Measurements from ENCODE around the gene TOX3. TPM values are rescaled to one million over a fixed set of nuclear protein-coding genes. Genes with fewer than 3 reads are reported as not detected.
A peak's percentile ranks its signal among the peaks of the same experiment; 100 is the strongest.

Gene TOX3
- total and polyA plus RNA-seq, 2 of the 13 experiments (the other 11 are each of a cell fraction or from before 2014, with no cell fraction given): 14.5 to 98.6 TPM

DNA sequence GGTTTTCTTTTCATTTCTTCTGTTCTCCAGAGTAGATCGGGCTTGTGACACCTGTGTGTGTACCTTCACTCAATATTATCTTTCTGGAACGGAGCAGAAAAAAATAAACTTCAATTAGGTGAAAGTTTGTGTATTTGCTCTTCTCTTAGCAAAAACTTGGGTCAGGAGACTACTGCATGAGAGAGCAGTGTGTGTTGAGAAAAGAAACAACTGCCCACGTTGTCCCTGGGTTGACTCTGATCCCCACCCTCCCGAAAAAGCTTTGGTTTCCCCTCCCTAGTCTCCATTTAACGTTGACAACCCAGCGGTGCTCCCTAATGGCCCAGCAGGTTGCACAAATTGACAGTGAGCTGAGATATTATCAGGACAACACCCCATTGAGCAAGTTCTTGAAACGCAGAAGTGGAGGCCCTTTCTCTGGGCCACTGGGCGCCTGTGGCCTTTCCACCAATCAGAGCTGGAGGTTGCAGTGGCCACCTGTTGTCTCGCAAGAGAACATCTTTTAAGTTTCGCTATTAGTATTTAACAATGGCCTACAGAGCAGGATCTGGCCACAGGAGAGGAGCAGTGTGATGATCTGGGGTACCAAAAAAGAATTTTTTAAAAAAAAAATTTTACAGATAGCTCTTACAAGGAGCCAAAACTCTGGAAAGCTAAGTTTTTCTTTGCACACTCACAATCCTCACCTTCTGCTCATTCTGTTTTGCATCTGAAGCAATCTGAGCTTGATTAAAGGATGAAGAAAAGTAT, 1.5 kb upstream of the TOX3 start (continued):
- TF ChIP-seq, protein P1, sequence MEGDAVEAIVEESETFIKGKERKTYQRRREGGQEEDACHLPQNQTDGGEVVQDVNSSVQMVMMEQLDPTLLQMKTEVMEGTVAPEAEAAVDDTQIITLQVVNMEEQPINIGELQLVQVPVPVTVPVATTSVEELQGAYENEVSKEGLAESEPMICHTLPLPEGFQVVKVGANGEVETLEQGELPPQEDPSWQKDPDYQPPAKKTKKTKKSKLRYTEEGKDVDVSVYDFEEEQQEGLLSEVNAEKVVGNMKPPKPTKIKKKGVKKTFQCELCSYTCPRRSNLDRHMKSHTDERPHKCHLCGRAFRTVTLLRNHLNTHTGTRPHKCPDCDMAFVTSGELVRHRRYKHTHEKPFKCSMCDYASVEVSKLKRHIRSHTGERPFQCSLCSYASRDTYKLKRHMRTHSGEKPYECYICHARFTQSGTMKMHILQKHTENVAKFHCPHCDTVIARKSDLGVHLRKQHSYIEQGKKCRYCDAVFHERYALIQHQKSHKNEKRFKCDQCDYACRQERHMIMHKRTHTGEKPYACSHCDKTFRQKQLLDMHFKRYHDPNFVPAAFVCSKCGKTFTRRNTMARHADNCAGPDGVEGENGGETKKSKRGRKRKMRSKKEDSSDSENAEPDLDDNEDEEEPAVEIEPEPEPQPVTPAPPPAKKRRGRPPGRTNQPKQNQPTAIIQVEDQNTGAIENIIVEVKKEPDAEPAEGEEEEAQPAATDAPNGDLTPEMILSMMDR (CRISPR knock-in tag; IDR thresholded peaks at IDR 0.05): peak; percentile 14; the same call in 1 of the 2 replicates
- TF ChIP-seq, protein P2, sequence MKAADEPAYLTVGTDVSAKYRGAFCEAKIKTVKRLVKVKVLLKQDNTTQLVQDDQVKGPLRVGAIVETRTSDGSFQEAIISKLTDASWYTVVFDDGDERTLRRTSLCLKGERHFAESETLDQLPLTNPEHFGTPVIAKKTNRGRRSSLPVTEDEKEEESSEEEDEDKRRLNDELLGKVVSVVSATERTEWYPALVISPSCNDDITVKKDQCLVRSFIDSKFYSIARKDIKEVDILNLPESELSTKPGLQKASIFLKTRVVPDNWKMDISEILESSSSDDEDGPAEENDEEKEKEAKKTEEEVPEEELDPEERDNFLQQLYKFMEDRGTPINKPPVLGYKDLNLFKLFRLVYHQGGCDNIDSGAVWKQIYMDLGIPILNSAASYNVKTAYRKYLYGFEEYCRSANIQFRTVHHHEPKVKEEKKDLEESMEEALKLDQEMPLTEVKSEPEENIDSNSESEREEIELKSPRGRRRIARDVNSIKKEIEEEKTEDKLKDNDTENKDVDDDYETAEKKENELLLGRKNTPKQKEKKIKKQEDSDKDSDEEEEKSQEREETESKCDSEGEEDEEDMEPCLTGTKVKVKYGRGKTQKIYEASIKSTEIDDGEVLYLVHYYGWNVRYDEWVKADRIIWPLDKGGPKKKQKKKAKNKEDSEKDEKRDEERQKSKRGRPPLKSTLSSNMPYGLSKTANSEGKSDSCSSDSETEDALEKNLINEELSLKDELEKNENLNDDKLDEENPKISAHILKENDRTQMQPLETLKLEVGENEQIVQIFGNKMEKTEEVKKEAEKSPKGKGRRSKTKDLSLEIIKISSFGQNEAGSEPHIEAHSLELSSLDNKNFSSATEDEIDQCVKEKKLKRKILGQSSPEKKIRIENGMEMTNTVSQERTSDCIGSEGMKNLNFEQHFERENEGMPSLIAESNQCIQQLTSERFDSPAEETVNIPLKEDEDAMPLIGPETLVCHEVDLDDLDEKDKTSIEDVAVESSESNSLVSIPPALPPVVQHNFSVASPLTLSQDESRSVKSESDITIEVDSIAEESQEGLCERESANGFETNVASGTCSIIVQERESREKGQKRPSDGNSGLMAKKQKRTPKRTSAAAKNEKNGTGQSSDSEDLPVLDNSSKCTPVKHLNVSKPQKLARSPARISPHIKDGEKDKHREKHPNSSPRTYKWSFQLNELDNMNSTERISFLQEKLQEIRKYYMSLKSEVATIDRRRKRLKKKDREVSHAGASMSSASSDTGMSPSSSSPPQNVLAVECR (CRISPR knock-in tag; IDR thresholded peaks at IDR 0.05; ENCODE audit: borderline replicate concordance): no peak; the same call in 1 of the 2 replicates
- TF ChIP-seq ZSCAN9 (CRISPR knock-in tag; IDR thresholded peaks at IDR 0.05; ENCODE audit: borderline replicate concordance): no peak; the same call in 1 of the 2 replicates
- no peak for TF ChIP-seq TEAD2 (CRISPR knock-in tag; IDR thresholded peaks at IDR 0.05)
- no peak for TF ChIP-seq ZNF124 (CRISPR knock-in tag; IDR thresholded peaks at IDR 0.05)
- TF ChIP-seq, protein P3, sequence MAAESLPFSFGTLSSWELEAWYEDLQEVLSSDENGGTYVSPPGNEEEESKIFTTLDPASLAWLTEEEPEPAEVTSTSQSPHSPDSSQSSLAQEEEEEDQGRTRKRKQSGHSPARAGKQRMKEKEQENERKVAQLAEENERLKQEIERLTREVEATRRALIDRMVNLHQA (CRISPR knock-in tag; IDR thresholded peaks at IDR 0.05): no peak
- TF ChIP-seq, protein P4, sequence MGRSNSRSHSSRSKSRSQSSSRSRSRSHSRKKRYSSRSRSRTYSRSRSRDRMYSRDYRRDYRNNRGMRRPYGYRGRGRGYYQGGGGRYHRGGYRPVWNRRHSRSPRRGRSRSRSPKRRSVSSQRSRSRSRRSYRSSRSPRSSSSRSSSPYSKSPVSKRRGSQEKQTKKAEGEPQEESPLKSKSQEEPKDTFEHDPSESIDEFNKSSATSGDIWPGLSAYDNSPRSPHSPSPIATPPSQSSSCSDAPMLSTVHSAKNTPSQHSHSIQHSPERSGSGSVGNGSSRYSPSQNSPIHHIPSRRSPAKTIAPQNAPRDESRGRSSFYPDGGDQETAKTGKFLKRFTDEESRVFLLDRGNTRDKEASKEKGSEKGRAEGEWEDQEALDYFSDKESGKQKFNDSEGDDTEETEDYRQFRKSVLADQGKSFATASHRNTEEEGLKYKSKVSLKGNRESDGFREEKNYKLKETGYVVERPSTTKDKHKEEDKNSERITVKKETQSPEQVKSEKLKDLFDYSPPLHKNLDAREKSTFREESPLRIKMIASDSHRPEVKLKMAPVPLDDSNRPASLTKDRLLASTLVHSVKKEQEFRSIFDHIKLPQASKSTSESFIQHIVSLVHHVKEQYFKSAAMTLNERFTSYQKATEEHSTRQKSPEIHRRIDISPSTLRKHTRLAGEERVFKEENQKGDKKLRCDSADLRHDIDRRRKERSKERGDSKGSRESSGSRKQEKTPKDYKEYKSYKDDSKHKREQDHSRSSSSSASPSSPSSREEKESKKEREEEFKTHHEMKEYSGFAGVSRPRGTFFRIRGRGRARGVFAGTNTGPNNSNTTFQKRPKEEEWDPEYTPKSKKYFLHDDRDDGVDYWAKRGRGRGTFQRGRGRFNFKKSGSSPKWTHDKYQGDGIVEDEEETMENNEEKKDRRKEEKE (IDR thresholded peaks at IDR 0.05): no peak
- TF ChIP-seq NPAS2 (CRISPR knock-in tag; IDR thresholded peaks at IDR 0.05; ENCODE audit: borderline replicate concordance): no peak
- no peak for TF ChIP-seq SNRNP70 (IDR thresholded peaks at IDR 0.05; ENCODE audit: low read depth, low read length)
- peak; percentile 15; the same call in 1 of the 2 replicates for TF ChIP-seq TBX2 (CRISPR knock-in tag; IDR thresholded peaks at IDR 0.05; ENCODE audit: borderline replicate concordance)
- TF ChIP-seq ZC3H4 (CRISPR knock-in tag; IDR thresholded peaks at IDR 0.05; ENCODE audit: borderline replicate concordance): no peak
- TF ChIP-seq, protein P5, sequence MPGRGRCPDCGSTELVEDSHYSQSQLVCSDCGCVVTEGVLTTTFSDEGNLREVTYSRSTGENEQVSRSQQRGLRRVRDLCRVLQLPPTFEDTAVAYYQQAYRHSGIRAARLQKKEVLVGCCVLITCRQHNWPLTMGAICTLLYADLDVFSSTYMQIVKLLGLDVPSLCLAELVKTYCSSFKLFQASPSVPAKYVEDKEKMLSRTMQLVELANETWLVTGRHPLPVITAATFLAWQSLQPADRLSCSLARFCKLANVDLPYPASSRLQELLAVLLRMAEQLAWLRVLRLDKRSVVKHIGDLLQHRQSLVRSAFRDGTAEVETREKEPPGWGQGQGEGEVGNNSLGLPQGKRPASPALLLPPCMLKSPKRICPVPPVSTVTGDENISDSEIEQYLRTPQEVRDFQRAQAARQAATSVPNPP (CRISPR knock-in tag; IDR thresholded peaks at IDR 0.05): no peak
- TF ChIP-seq TFAP4 (IDR thresholded peaks at IDR 0.05; ENCODE audit: borderline replicate concordance, low read depth): no peak; the same call in 1 of the 2 replicates
- TF ChIP-seq GABPA (IDR thresholded peaks at IDR 0.05; ENCODE audit: low read depth, low read length): no peak
- TF ChIP-seq GABPA (CRISPR knock-in tag; IDR thresholded peaks at IDR 0.05; ENCODE audit: low read depth): no peak
- TF ChIP-seq PAWR (CRISPR knock-in tag; IDR thresholded peaks at IDR 0.05; ENCODE audit: borderline replicate concordance): no peak
- peak; percentile 49; the same call in 1 of the 2 replicates for TF ChIP-seq ZNF747 (CRISPR knock-in tag; IDR thresholded peaks at IDR 0.05; ENCODE audit: borderline replicate concordance)
